Loucy (cell line): ENCODE measurements around the gene LAMC3.

ENCODE experiments used
- H2AFZ ChIP-seq: fragments of 200-600 bp; sonication (generic); 2 replicates; pipeline ENCODE4 v1.6.0; 2016; ENCODE audit warnings: antibody characterized with exemption, mild to moderate bottlenecking, low read length, moderate library complexity
- H3F3A ChIP-seq: fragments of 200-600 bp; 2 replicates; pipeline ENCODE4 v1.6.0; 2016; ENCODE audit warnings: antibody characterized with exemption, low read depth, mild to moderate bottlenecking
- H3K27me3 ChIP-seq: fragments of 200-600 bp; sonication (generic); 2 replicates; pipeline ENCODE4 v1.6.1; 2014; ENCODE audit warnings: low read length, mild to moderate bottlenecking; ENCODE audit not compliant: insufficient read depth, poor library complexity, severe bottlenecking
- H3K36me3 ChIP-seq: fragments of 200-600 bp; sonication (generic); 2 replicates; pipeline ENCODE4 v1.6.1; 2016; ENCODE audit warnings: low read length; ENCODE audit not compliant: insufficient read depth
- H3K4me1 ChIP-seq: fragments of 200-600 bp; sonication (generic); 2 replicates; pipeline ENCODE4 v1.5.1; 2014; ENCODE audit warnings: low read length, mild to moderate bottlenecking; ENCODE audit not compliant: insufficient read depth, poor library complexity, severe bottlenecking
- H3K4me2 ChIP-seq: fragments of 200-600 bp; sonication (generic); 2 replicates; pipeline ENCODE4 v1.6.0; 2014; ENCODE audit warnings: antibody characterized with exemption, low read length, low read depth, mild to moderate bottlenecking; ENCODE audit not compliant: poor library complexity, severe bottlenecking
- H3K4me3 ChIP-seq: fragments of 200-600 bp; sonication (generic); 2 replicates; pipeline ENCODE4 v1.5.1; 2014; ENCODE audit warnings: low read length, mild to moderate bottlenecking, mixed read lengths; ENCODE audit not compliant: poor library complexity, severe bottlenecking
- H3K79me2 ChIP-seq: fragments of 200-600 bp; sonication (generic); 2 replicates; pipeline ENCODE4 v1.6.1; 2014; ENCODE audit warnings: low read length; ENCODE audit not compliant: insufficient read depth
- H3K9ac ChIP-seq: fragments of 200-600 bp; sonication (generic); 2 replicates; pipeline ENCODE4 v1.6.0; 2014; ENCODE audit warnings: mild to moderate bottlenecking, low read depth, low read length, moderate library complexity; ENCODE audit not compliant: poor library complexity, severe bottlenecking
- H3K9me2 ChIP-seq: fragments of 200-600 bp; sonication (generic); replicated peaks from 2 replicates; pipeline ENCODE4 v1.6.1; 2016; ENCODE audit warnings: low read depth, low read length, mixed read lengths
- H3K9me3 ChIP-seq: fragments of 200-600 bp; sonication (generic); 2 replicates; pipeline ENCODE4 v1.6.1; 2014; ENCODE audit warnings: mild to moderate bottlenecking, antibody characterized with exemption, low read length, low read depth; ENCODE audit not compliant: insufficient read depth
- H4K20me1 ChIP-seq: fragments of 200-600 bp; sonication (generic); 2 replicates; pipeline ENCODE4 v1.6.0; 2014; ENCODE audit warnings: antibody characterized with exemption, low read length, mild to moderate bottlenecking; ENCODE audit not compliant: insufficient read depth, poor library complexity, severe bottlenecking
- EZH2phosphoT487 ChIP-seq: fragments of 200-600 bp; IDR thresholded peaks from 2 replicates; pipeline ENCODE4 v1.6.1; 2018; ENCODE audit warnings: antibody characterized with exemption, mild to moderate bottlenecking, moderate library complexity, borderline replicate concordance
- TF ChIP-seq, protein P1 (sequence below): fragments of 200-600 bp; sonication (generic); conservative IDR thresholded peaks from 2 replicates; pipeline ENCODE4 v1.5.1; 2014; ENCODE audit warnings: mild to moderate bottlenecking, antibody characterized with exemption, low read length

Gene LAMC3

DNA sequence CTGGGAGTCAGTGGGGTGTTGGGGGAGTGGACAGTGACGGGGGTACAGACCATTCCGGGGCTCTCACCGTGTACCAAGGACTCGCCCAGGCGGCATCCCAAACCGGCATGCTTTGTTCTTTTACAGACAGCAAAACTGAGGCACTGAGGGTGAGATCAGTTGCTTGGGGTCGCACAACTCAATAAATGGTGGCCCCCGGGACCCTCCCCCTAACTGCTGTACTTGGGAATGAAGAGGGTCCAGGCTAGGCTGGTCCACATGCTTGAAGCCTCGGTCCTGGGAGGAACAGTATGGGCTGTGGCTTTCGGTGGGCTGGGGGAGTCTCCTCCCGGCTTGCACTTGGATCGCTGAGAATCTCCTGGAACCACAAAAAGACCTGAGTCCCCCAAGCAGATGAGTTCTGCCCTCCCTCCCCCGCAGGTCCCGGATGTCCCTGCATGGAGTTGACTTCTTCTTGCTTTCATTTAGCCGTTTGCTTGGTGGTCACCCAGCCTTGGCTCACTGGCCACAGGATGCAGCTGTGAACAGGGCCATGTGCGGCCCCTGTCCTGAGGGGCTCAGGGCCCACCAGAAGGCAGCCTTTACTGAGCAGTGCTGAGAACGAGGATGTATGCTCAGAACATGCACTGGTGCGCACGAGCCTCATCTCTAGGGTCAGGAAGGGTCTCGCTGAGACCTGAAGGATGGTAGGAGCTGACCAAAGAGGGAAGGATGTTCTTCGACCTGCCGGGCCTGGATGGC is 4.2 kb downstream of the LAMC3 start:
- Histone ChIP-seq H3K79me2 (no peaks in the 10 kb centered on the region), H3K9me2 (no peaks in the 10 kb centered on the region), H3K9ac (no peak overlapping the region), H3K27me3 (no peaks in the 10 kb centered on the region), H2AFZ (no peak overlapping the region), H3K4me2 (no peak overlapping the region), H3K4me1 (no peaks in the 10 kb centered on the region), H3F3A (no peaks in the 10 kb centered on the region), H3K4me3 (no peak overlapping the region), H4K20me1 (no peaks in the 10 kb centered on the region), H3K9me3 (no peaks in the 10 kb centered on the region), H3K36me3 (no peaks in the 10 kb centered on the region)
- TF ChIP-seq EZH2phosphoT487: no peak
- TF ChIP-seq, protein P1, sequence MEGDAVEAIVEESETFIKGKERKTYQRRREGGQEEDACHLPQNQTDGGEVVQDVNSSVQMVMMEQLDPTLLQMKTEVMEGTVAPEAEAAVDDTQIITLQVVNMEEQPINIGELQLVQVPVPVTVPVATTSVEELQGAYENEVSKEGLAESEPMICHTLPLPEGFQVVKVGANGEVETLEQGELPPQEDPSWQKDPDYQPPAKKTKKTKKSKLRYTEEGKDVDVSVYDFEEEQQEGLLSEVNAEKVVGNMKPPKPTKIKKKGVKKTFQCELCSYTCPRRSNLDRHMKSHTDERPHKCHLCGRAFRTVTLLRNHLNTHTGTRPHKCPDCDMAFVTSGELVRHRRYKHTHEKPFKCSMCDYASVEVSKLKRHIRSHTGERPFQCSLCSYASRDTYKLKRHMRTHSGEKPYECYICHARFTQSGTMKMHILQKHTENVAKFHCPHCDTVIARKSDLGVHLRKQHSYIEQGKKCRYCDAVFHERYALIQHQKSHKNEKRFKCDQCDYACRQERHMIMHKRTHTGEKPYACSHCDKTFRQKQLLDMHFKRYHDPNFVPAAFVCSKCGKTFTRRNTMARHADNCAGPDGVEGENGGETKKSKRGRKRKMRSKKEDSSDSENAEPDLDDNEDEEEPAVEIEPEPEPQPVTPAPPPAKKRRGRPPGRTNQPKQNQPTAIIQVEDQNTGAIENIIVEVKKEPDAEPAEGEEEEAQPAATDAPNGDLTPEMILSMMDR: no peak

DNA sequence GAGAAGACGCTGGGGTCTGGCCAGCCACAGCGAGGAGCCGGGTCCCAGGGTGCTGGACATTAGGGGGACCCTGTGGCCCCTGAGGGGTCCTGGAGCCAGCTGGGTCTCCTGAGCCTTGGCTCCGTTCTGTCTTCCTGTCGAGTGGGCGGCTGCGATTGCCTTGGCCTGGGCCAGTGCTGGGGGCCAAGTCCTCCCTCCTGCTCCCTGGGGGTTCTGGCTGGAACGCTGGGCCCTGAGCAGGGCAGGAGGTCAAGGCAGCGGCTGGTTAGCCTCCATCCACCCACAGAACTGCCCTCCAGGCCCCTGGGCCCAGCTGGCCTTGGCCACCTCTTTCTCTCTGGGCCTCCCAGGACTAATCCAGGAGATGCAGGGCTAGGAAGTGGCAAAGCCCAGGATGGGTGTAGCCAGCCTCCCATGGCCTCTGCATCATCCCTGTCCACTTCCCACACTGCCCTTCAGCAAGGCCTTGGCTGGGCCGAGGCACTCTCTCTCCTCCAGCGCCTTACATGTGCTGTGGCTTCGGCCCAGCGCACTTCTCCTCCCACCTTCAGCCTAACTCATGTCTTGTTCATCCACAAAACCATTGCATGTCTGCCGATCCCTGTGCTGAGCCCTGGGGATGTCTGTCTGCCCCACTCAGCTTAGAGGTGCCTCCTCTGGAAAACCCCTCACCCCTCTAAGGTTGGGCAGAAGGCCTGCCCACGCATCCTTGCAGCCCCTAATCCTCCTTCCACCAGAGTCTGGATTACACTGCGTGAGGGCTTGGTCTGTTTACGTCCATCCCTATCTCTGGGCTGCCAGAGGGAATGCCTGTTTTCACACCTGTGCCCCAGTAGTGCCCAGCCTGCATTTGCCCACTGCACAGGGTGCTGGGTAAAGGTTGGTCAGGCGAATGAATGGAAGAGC is 5.0 kb downstream of the LAMC3 start:
- Histone ChIP-seq H3K4me1 (no peaks in the 10 kb centered on the region), H3K79me2 (no peaks in the 10 kb centered on the region), H3K9me2 (no peaks in the 10 kb centered on the region), H2AFZ (no peak overlapping the region), H3K9ac (no peak overlapping the region), H3F3A (no peaks in the 10 kb centered on the region), H3K4me3 (no peak overlapping the region), H3K36me3 (no peaks in the 10 kb centered on the region), H3K4me2 (no peak overlapping the region), H4K20me1 (no peaks in the 10 kb centered on the region), H3K27me3 (no peaks in the 10 kb centered on the region), H3K9me3 (no peaks in the 10 kb centered on the region)
- TF ChIP-seq, protein P1: no peak
- no peak for TF ChIP-seq EZH2phosphoT487

DNA sequence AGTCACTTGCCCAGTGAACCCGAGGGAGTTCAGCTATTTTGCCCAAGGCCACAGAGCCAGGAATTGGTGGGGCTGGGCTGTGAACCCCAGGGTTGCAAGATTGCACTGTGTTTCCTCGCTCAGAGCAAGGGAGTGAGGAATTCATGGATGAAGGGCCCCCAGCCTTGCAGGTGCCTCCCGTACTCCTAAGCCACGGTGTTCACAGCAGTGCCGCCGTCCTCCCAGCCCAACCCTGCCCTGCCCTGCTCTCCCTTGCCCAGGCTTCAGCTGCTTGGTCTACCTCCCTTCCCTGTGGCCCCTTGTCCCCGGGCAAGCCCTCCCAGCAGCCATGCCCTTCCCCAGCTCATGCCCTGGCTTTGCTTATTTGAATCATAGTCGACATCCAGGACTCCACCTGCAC is 6.1 kb downstream of the LAMC3 start:
- Histone ChIP-seq H3K79me2 (no peaks in the 10 kb centered on the region), H3K4me3 (no peak overlapping the region), H3K9me3 (no peaks in the 10 kb centered on the region), H3K4me2 (no peak overlapping the region), H2AFZ (no peak overlapping the region), H3K4me1 (no peaks in the 10 kb centered on the region), H4K20me1 (no peaks in the 10 kb centered on the region), H3F3A (no peaks in the 10 kb centered on the region), H3K9me2 (no peaks in the 10 kb centered on the region), H3K27me3 (no peaks in the 10 kb centered on the region), H3K36me3 (no peaks in the 10 kb centered on the region), H3K9ac (no peak overlapping the region)
- TF ChIP-seq EZH2phosphoT487: no peak
- TF ChIP-seq, protein P1: no peak
